HepG2 (cell line): ENCODE results near the gene GSTM2.

Experiments used
- ETV6 ChIP-seq: sonication (generic); formaldehyde crosslinking; conservative IDR thresholded peaks from 2 replicates; pipeline ENCODE4 v1.4.0; 2020; ENCODE audit warnings: missing genetic modification reagents
- TF ChIP-seq, protein P1 (sequence below): sonication (generic); formaldehyde crosslinking; IDR thresholded peaks from 2 replicates; pipeline ENCODE4 v1.8.0; 2023; ENCODE audit warnings: mild to moderate bottlenecking, missing genetic modification reagents

DNA sequence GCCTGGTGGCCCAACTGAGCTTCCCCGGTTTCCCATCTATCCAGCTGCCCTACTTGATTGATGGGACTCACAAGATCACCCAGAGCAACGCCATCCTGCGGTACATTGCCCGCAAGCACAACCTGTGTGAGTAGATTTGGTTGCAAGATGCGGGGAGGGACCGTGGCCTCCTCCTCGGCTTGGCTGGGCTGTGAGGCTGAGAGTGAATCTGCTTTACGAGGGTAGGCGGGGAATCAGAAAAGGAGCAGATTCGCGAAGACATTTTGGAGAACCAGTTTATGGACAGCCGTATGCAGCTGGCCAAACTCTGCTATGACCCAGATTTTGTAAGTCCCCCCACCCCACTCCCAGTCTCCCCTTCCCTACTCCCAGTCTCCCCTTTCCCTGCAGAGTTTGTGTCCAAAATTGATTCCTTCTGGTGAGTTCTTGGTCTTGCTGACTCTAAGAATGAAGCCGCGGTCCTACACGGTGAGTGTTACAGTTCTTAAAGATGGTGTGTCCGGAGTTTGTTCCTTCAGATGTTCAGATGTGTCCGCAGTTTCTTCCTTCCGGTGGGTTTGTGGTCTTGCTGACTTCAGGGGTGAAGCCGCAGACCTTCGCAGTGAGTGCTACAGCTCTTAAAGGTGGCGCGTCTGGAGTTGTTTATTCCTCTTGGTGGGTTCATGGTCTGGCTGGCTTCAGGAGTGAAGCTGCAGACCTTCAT, 1.5 kb downstream of the GSTM2 start:
- no peak for TF ChIP-seq ETV6
- TF ChIP-seq, protein P1, sequence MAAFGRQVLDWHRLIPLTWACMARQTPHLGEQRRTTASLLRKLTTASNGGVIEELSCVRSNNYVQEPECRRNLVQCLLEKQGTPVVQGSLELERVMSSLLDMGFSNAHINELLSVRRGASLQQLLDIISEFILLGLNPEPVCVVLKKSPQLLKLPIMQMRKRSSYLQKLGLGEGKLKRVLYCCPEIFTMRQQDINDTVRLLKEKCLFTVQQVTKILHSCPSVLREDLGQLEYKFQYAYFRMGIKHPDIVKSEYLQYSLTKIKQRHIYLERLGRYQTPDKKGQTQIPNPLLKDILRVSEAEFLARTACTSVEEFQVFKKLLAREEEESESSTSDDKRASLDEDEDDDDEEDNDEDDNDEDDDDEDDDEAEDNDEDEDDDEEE (CRISPR knock-in tag), result no peak
